Stimulated activated CD8-positive, alpha-beta memory T cell treated with anti-CD3 and anti-CD28 coated beads, Interleukin-4, amount 100 ng/mL, for 1 hour (primary cell): Measurements from ENCODE around the gene IGFBP5.

Experiments
- DNase-seq, 2 donors: peaks; one replicate each; pipeline ENCODE4 v3.0.0-alpha.2; 2020; ENCODE audit warnings: low read depth in 2 of 2, low spot score in 1 of 2

Gene IGFBP5

DNA sequence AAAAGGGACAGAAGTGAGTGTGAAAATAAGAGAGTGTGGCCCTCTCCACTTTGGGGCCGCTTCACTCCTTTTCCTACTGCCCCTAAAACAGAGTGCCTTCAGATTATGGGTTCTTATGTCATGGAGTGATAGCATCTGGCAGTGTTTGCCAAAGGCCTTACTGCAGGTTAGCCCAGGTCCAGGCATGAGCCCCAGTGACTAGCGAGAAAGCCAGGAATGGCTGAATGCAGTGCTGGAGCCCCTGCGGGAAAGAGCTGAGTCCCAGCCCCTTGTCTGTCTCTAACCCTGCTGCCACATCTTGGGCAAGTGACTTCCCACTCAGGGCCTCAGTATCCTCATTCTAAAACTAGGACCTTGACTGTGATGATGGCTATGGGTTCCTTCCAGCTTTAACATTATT is 6.0 kb downstream of the IGFBP5 start:
- no peak for DNase-seq

DNA sequence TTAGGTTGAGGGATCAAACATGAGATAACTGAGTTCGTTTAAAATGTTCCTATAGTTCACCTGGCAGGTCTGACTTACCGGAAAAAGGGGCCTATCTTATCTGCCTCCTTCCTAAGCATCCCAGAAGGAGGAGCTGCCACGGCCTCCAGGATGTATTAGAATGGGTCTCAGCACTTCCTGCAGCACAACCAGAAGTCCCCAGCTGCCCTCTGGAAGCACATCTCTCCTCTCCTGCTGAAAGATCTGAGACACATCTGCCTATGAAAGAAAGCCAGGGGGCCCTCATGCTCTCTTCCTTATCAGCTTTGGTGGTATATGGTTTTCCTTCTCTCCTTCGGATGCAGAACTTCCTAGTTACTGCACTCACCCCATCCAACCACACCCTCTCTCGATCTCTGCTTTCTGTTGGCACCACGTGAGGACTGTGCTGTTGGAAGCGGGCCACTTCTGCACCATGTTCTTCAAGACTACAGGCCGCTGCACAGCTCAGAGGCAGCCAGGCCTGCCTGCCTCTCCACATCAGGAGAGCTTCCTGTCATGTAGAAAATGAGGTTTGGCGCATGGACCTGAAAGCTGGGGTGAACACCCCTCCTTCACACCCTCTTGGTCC is 6.5 kb downstream of the IGFBP5 start:
- DNase-seq: no peak

DNA sequence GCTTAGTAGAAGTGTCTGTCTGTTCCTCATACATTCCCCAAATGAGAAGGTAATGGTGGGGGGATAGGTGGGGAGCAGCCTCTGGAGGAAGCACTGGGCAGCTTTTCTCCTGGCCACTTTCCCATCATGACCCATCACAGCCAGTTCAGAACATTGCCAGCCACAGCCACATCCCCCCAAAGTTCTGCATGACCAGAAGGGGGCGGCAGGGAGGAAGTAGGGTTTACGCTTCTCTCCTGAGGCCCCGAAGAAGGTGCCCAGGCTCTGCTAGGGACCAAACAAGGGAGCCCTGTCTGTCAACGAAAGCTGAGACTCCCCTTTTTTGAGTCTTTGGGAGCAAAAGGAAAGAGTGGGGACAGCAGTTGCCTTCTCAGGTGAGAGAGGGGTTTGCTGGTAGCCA is 7.7 kb downstream of the IGFBP5 start:
- DNase-seq: no peak

DNA sequence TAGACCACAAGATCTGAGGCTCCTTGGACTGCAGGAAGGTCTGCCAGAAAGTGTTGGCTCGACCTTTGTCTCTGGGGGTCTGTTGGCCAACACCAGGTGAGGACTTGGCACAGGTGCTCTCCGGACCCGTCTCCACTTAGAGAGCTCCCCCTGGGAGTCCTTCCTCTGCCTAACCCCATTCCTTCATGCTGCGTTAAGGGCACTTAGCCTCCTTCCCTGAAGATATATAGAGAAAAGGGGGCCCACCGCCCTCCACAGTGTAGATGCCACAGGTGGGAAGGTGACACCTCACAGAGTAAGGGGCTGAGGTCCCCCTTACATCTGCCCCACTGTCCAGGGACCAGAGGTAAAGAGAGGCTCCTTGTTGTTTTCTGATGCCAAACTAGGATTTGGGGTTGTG is 8.2 kb downstream of the IGFBP5 start:
- no peak for DNase-seq

DNA sequence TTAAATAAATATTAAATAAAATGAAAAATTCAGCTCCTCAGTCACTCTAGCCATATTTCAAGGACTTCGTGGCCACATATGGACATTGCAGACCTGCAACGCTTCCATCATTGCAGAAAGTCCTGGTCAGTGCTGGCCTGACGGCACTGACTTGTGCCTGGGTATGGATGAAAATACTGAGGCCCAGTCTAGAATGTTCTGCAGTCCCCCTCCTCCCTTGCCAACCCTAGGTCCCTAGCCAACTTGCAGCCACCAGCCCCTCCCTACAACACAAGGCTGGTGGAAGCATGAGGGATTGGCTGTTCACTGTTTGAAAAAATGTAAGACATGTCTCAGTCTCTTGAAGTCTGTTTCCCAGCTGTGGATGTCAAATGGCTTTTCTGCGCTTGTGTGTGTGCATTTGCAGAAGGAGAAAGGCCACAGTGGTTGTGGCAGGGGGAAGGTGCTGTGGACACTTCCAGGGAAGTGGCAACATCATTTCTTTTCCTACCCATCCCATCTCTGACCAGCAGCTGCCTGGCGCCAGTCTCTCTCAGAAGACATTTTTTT is 9.9 kb downstream of the IGFBP5 start:
- no peak for DNase-seq

DNA sequence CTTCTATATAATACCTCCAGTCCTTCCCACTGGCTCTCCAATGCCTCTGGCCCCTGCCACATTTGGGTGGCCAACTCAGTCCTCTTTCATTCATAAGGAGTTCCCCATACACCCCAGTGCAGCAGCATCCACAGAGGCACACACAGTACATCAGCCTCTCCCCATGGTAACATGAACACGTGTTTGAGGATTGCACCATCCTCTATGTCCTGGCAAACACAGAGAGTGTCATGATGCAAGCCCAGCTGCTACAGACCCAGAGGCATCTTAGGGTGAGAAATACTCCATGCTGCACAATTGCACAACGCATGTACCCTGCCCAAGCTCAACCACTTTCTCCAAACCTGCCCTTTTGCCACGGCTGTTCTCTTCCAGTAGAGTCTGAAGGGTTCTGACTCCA is 11.5 kb downstream of the IGFBP5 start:
- no peak for DNase-seq

DNA sequence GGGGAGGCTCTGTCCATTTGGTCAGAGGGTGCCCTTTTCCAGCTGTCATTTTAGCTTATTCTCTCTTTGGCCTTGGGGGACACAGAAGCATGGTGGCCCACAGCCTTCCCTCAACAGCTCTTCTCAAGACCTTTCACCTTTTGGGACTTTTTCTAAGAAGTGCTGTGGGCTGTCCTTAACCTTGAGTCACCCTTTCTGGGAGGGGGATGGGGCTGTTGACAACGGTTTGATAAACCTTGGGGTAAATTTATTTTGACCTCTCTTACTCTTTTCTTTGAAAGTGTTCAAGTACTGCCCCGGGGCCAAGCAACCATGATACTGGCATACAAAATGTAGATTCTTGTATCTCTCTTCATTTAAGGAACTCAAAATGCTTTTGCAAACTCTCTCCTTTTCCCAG is 13.7 kb downstream of the IGFBP5 start:
- no peak for DNase-seq

DNA sequence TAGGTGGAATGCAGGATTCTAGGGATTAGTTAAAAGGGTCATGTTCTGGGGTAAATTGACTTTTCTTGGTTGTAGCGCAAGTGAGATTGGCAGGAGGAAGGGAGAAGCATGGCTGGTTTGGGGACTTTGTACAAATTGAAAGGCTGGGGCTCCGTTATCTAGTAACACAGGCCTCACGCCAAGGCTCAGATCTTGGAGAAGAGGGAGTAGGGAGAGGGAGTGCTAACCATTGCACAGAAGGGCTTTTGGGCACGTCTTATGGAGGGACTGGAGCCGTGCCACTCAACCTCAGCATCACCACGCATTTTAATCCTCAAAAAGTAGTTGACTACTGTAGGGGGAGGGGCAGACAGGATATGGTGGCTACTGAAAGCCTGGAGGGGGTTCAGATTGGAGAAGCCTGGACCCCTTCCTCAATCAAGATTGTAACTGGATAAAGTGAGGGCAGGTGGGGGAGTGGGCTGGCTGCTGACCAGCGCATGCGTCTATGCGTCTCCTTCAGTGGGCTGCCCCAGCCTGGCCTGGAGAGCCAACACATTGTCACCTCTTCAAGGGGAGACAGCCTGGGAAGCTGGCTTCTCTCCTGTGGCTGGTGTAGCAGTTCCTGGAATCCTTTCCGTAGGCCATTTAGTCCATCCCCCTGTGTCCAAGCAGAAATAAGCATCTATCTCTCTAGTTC is 14.3 kb downstream of the IGFBP5 start:
- DNase-seq: no peak

DNA sequence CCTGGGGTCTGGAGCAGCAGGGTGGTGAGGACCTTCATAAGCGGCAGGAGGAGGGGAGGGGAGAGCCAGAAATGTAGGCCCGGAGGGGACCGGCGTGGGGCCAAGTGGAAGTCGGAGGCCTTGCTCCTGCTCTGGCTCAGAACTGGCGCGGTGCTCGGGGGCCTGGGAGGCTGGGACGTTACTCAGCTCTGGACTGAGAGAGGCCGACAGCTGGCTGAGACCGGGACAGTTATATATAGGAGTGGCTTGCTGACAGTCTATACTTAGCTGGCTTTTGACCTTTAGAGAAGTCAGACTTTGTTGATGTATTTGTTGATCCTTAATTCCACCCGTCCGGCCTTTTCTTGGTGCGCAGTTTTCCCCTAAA is 15.7 kb downstream of the IGFBP5 start:
- DNase-seq: no peak

DNA sequence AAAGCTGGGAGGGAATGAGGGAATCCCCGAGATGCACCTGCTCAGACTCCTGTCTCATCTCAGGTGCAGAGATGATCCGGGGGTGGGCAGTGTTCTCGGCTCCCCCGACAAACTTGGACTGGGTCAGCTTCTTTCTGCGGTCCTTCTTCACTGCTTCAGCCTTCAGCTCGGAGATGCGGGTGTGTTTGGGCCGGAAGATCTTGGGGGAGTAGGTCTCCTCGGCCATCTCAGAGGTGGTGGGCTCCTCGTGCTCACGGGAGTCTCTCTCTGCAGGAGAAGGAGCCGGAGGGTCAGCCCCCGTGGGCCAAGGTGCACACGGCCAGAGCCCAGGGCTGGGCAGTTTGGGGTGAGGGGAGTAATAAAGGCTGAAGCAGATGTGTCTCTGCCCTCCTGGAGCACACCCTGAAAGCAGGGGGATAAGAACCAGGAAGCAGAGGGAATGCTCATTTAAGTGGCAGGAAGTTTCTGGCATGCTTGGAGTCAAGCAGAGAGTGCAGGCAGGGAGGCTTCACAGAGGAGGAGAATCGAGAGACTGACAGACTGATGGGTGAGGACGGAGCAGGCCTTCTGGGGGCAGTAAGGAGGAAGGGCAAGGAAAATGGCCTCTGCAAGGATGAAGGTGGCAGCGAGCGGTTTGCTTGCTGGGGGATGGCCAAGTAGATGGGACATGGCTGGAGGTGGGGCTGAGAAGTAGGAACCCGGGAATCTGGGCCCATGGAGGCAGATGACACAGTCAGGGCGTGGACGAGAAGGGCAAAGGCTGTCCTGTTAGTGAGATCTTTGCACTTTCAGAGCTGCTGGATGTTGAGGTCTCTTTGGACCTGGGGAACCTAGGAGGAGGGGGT is 16.3 kb downstream of the IGFBP5 start:
- no peak for DNase-seq

DNA sequence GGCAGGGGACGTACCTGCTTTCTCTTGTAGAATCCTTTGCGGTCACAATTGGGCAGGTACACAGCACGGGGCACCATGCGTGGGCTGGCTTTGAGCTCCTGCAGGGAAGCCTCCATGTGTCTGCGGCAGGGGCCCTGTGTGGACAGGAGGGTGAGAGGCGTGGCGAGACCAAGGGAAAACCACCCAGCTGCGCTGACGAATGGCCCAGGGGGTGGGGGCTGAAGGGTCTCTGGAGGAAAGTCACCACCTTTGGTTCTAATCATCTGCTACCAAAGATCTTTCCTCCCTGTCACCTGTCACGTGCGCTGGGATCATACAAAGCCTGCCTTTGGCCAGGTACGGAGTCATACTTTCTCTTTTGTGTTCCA is 17.3 kb downstream of the IGFBP5 start:
- no peak for DNase-seq

DNA sequence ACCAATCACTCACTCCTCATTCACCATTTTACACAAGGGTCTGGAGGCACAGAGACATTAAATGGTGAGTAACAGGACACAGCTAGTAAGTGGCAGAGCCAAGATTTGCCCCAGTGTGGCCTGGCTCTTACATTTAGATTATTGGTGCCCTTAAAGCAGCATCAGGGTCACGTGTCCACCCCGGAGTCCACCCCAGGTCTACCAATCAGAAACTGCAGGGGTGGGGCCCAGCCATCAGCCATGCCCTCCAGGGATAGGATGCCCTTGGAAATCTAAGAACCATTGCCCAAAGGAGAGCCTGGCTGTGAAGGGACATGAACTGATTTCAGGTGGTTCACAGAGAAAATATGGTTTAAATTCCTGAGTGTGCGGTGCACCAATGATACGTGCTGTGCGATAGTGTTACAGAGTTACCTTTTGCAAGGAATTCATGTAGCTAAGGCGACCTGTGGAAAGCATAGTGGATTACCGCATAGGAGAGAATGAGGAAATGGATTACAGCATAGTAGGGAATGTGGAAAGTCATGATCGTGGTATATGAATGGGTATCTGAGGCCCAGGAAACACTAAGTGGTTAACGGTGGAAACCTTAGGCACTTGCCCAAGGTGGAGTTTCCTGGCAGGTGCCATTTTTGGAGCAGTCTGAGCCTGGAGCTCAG is 17.8 kb downstream of the IGFBP5 start:
- no peak for DNase-seq

DNA sequence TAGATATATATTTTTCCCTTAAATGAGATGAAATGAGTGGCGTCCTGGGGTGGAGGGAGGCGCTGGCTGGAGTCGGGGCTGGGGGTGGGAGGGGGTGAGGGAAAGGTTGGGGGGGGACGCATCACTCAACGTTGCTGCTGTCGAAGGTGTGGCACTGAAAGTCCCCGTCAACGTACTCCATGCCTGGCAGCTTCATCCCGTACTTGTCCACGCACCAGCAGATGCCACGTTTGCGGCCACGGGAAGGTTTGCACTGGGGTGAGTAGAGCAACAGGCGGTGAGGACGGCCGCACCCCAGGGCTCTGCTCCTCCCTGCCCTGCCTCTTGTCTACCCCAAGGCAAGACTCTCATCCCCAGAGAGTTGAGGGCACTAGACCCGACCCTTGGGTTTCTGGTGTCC is 18.7 kb downstream of the IGFBP5 start:
- no peak for DNase-seq

DNA sequence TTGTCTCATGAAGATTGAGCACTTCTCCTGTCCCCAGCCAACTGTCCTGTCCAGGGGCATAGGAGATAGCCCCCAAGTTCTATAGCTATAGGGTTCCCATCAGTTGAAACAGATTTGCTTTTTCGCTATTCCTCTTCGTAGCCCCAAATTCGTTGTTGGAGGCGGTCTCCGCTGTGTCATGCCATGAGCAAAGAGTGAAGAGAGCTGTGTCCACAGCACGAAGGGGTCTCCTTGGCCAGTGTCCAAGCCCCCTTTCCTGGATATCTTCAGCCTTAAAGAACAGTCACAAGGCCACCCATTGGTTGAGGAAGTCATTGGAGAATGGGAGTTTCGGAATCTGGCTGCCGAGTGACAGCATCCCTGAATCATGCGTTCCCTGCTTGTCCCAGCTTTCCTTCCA is 21.0 kb downstream of the IGFBP5 start:
- no peak for DNase-seq

DNA sequence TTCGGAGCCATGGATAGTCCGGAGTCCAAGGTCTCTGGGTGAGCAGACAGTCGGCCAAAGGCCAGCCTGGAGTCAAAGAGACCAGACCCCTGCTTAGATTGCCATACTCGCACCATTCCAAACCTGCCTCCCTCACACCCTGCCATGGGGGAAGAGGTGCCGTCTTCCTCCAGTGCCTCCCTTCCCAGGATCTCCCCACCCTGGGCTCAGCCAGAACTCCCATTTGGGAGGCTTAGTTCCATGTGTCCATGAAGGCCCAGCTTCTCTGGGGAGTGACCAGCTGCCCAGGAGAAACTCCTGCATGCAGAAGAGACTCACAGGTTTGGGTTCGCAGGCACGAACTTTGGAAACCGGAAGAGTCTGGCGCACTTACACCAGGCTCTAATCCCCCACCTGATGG is 21.7 kb downstream of the IGFBP5 start:
- no peak for DNase-seq

DNA sequence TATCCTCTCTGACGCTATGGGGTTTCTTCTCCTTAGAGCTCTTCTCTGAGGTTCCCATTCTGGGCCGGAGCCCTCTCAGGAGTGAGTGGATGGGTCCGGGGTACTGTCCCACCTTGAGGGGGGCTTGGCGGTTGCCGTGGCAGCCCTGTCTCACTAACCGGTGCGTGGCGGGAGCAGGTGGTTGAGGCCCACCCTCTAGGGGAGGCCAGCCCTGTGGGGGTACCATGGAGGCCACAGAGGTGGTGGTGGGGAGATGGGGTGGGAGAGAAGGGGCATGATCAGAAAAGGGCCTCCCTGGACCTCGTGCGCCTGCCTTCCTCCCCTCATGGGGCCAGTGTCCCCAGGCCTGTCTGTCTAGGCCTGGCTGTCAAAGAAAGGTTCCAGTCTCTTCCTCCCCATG is 22.3 kb downstream of the IGFBP5 start:
- no peak for DNase-seq

DNA sequence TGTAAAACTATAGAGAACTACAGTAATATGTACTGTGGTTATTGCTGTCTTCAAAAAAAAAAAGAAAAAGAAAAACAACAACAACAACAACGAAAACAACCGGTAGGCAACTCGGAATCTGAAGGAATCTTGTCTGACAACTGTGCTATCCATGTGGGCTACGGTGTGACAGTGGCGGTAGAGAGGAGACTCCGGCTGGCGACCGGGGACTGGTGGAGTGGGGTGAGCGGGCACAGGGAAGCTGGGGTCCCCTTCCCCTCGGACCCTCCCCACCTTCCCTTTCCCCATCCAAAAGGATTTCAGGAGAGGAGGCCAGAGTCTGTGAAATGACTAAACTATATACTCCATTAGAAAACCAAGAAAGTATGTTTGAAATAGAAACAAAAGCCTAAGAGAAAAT is 22.9 kb downstream of the IGFBP5 start:
- no peak for DNase-seq

DNA sequence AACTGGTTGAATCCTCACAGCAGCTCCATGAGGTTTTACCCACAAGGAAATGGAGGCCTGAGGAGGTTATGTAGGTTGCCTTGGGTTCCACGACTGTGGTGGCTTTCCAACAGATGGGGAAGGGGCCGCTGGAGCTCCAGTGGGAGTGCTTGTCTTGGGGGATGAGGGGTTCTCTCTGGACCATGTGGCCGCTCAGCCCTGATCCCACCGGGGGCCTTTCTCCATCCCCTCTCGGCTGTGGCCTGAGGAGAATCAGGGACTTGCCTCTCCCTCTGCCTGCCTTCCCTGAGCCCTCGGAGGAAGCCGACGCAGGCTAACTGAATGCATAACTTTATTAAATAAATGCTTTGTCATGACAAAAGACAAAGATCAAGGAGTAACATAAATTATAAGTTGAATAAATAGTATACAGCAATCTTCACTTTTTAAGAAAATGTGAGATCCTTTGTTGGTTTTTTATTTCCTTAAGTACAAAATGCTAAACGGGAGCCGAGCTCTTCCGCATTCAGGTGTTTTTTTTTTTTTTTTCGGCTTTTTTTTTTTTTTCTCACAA is 23.5 kb downstream of the IGFBP5 start:
- no peak for DNase-seq

DNA sequence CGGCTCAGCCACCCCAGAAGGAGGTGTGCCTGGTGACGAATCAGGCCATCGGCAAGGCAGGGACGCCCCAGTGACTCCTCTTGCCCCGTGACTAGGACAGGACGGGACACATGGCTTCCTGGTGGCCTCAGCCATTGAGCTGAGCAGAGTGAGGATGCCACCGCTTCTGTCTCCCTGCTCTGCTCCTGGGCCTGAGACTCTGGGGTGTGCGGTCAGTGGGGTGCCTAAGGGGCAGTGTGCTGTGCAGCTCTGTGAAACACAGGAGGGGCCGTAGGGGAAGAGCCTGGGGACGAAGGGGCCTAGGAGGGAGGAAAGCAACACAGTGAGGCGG is 24.3 kb downstream of the IGFBP5 start:
- DNase-seq: no peak

DNA sequence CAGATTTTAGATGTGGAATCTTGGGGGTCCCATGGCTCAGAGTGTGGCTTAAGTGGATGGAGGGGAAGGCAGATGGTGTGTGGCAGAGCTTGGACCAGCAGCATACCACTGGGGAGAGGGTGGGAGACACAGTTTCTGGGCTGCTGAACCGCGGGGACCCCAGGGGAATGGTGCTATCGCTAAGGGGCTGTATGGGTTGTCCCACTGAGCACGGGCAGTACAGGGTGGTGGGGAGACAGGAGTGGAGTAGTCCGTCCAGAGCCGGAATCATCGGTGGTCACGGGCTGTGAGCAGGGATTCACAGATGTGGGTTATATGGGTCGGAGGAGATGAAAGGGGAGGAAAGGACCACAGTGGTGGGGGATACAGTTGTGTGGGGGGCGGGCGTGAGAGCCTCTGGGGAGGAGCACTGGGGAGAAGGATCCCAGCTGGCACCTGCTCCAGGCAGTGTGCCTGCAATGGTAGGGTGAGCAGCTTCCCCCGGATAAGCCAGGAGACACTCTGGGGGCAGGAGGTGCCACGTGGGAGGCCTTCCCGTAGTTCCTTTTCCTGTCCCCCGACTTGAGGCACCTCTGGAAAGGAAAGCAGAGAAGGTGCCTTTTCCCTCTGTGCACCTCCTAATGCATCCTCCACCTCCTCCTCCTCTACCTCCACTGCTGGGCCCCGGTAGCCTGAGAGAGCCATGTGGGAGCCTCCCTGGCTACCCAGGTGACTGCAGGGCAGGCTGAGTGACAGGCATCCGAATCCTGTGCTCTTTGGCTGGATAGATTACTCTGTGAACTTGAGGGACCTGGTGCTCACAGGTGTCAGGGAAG is 24.9 kb downstream of the IGFBP5 start:
- no peak for DNase-seq
